ENCODE results near the gene APOBR. TPM values are rescaled to one million over a fixed set of nuclear protein-coding genes. Genes with fewer than 3 reads are reported as not detected.
A peak's percentile ranks its signal among the peaks of the same experiment; 100 is the strongest.
"Not testable (repeated sequence)": the region's sequence is repeated elsewhere in the genome, so short reads cannot be mapped to it uniquely, and the experiment has no call there.

APOBR gene
- total RNA-seq, 1 donor from 2014 or later: not detected

DNA sequence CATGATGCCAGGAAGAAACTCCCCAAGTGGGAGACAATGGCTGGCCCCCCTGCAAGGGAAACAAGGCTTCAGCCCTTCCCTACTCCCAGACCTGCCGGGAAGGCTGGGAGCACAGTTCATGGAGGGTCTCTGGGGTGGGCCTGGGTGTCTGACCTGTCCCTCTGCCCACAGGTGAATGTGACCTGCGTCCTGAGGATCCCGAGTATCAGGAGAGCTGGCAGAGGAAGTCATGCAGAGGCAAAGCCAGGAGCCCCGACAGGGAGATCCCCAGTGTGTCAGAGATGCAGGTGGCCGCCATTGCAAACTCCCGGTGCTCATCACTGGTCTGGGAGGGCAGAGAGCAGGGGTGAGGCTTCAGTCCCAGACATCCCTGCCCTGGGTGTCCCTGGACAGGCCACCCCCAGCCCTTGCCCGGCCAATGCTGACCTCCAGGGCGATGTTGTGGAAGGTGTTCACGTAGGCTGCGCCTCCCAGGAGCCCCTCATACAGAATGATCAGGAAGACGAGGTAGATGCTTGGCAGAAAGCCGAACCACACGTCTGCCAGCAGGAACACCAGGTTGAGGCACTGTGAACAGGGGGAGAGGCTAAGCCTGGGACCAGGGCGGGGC is 17.0 kb upstream of the APOBR start:
- no peak for DNase-seq (ENCODE audit: low spot score in 2 of 2, unreplicated experiment in 2 of 2)
- H3K4me1 Mint-ChIP-seq: no peaks in the 10 kb centered on the region
- H3K27me3 Mint-ChIP-seq (ENCODE audit: low read depth): no peaks in the 10 kb centered on the region
- H3K27ac Mint-ChIP-seq: no peak overlapping the region
- no peaks in the 10 kb centered on the region for H3K9me3 Mint-ChIP-seq
- TF ChIP-seq, protein P1, sequence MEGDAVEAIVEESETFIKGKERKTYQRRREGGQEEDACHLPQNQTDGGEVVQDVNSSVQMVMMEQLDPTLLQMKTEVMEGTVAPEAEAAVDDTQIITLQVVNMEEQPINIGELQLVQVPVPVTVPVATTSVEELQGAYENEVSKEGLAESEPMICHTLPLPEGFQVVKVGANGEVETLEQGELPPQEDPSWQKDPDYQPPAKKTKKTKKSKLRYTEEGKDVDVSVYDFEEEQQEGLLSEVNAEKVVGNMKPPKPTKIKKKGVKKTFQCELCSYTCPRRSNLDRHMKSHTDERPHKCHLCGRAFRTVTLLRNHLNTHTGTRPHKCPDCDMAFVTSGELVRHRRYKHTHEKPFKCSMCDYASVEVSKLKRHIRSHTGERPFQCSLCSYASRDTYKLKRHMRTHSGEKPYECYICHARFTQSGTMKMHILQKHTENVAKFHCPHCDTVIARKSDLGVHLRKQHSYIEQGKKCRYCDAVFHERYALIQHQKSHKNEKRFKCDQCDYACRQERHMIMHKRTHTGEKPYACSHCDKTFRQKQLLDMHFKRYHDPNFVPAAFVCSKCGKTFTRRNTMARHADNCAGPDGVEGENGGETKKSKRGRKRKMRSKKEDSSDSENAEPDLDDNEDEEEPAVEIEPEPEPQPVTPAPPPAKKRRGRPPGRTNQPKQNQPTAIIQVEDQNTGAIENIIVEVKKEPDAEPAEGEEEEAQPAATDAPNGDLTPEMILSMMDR (IDR thresholded peaks at IDR 0.05; ENCODE audit: unreplicated experiment): no peak
- H3K36me3 Mint-ChIP-seq: peaks cover 29% of the 10 kb centered on the region
- no peak overlapping the region for H3K4me3 Mint-ChIP-seq

- H3K9me3 Mint-ChIP-seq: no peaks in the 10 kb centered on the region
- no peak overlapping the region for H3K4me3 Mint-ChIP-seq
- TF ChIP-seq, protein P1 (IDR thresholded peaks at IDR 0.05; ENCODE audit: unreplicated experiment): no peak
- no peaks in the 10 kb centered on the region for H3K4me1 Mint-ChIP-seq
- H3K36me3 Mint-ChIP-seq: peaks cover 29% of the 10 kb centered on the region
- DNase-seq (ENCODE audit: low spot score in 2 of 2, unreplicated experiment in 2 of 2): no peak
- H3K27ac Mint-ChIP-seq: no peak overlapping the region
- H3K27me3 Mint-ChIP-seq (ENCODE audit: low read depth): no peaks in the 10 kb centered on the region
These were observed 15.8 kb upstream of the APOBR start for GRCh38 chr16:28478506-28479180.

DNA sequence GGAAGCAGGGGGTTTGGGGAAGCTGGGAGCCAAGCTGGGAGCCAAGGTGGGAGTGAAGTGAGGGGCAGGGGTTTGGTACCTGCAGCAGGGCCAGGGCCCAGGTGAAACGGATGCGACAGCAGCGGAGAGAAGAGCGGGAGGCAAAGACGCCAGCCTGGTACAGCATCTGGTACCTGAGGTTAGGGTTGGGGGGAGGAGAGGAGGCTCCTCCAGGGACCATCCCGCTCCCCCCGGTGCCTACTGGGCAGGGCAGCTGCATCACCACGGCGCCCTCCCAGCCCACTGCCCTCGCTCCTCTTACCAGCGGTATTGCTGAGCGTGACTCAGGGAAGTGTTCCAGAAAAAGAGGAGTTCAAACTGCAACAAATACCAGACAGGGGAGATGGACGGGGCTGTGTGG is 12.4 kb upstream of the APOBR start:
- H3K36me3 Mint-ChIP-seq: peaks cover 19% of the 10 kb centered on the region
- no peak for DNase-seq (ENCODE audit: low spot score in 2 of 2, unreplicated experiment in 2 of 2)
- no peaks in the 10 kb centered on the region for H3K4me1 Mint-ChIP-seq

DNA sequence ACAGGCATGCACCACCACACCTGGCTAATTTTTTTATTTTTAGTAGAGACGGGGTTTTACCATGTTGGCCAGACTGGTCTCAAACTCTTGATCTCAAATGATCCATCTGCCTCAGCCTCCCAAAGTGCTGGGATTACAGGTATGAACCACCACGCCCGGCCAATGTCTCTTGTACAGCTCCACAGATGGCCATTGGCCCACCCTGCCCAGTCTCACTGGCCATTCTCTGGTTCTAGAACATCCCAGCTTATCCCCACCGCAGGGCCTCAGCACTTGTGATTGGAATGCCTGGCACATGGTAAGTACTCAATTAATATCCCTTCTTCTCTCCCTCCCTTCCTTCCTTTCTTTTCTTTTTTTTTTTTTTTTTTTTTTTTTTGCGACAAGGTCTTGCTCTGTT is 11.1 kb upstream of the APOBR start:
- not testable (repeated sequence) for DNase-seq (ENCODE audit: low spot score in 2 of 2, unreplicated experiment in 2 of 2); H3K27me3 Mint-ChIP-seq (ENCODE audit: low read depth); H3K4me1 Mint-ChIP-seq; H3K27ac Mint-ChIP-seq; H3K4me3 Mint-ChIP-seq; H3K9me3 Mint-ChIP-seq
- peaks cover 20% of the 10 kb centered on the region for H3K36me3 Mint-ChIP-seq

More for the DNA sequence above, 12.4 kb upstream of the APOBR start:
- TF ChIP-seq, protein P1 (IDR thresholded peaks at IDR 0.05; ENCODE audit: unreplicated experiment): no peak
- no peak overlapping the region for H3K27ac Mint-ChIP-seq
- no peaks in the 10 kb centered on the region for H3K9me3 Mint-ChIP-seq
- H3K27me3 Mint-ChIP-seq (ENCODE audit: low read depth): no peaks in the 10 kb centered on the region
- H3K4me3 Mint-ChIP-seq: no peak overlapping the region

DNA sequence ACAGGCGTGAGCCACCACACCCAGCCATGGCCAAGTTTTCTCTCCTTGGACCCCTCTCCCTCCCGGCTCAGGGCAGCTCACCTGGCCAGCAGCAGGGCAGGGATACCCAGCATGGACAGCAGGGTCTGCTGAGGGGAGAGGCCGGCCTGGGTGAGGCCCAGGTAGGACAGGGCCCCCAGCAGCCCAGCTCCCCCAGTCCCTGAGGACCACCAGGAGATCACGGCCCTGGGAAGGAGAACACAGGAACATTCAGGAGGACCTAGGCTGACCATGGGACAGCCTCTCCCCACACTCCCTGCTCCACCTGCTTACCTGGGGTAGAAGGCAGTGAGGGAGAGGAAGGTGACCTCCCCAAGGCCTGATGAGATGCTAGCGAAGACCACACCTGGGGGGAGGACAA is 8.2 kb upstream of the APOBR start:
- Mint-ChIP-seq H3K27ac (no peak overlapping the region), H3K4me3 (no peak overlapping the region), H3K4me1 (no peaks in the 10 kb centered on the region), H3K36me3 (peaks cover 23% of the 10 kb centered on the region), H3K27me3 (ENCODE audit: low read depth) (no peaks in the 10 kb centered on the region), H3K9me3 (no peaks in the 10 kb centered on the region)
- TF ChIP-seq, protein P1 (IDR thresholded peaks at IDR 0.05; ENCODE audit: unreplicated experiment): no peak
- DNase-seq (ENCODE audit: low spot score in 2 of 2, unreplicated experiment in 2 of 2): no peak

DNA sequence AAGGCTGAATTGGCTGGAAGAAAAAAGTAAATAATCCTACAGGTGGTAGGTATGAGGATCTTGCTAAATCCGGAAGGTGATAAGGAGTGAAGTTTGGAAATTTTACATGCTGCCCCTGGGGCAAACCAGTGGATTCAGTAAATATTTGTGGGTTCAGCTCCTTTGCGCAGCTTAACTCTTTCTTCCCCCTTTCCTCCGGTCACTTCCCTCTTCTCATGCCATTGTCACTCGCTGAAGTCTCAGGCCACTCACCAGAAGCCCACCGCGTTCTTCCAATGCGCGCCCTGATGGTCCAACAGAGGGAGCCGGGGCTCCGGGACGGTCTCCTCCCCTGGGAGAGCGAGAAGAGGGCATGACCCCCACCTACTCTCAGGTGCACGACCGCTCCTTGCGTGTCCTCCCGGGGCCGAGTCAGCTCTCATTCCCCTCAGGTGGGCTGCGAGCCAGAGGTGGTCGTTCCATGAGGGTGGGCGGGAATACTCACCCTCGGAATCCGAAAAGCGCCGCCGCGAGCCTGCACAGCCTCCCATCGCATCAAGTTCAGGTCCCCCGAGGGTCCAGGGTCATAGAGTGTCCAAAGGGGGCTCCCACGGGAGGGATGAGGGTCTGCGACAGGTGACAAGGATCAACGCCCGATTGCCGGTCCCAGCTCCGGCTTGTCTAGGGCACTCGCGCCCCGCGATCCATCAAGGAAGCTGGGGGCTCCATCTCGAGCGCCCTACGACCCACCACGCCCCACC is 3.0 kb upstream of the APOBR start:
- TF ChIP-seq, protein P1 (IDR thresholded peaks at IDR 0.05; ENCODE audit: unreplicated experiment): no peak
- peak in 1 of 2 experiments; percentile 54 for DNase-seq (ENCODE audit: low spot score in 2 of 2, unreplicated experiment in 2 of 2)
- Mint-ChIP-seq H3K9me3 (no peaks in the 10 kb centered on the region), H3K27me3 (ENCODE audit: low read depth) (no peaks in the 10 kb centered on the region), H3K36me3 (peaks cover 11% of the 10 kb centered on the region), H3K4me1 (no peaks in the 10 kb centered on the region), H3K27ac (peak overlapping the region; percentile 99), H3K4me3 (peak overlapping the region; percentile 96)
